Panc1 (cell line): ENCODE results near the gene COMMD10. TPM values are rescaled to one million over a fixed set of nuclear protein-coding genes. Genes with fewer than 3 reads are reported as not detected.

Experiments used
- ATAC-seq: fragments of 200-7000 bp; cut with Tn5 transposase; 2 replicates; pipeline ENCODE4 v1.9.1; 2020; ENCODE audit warnings: mild to moderate bottlenecking, moderate library complexity
- BruUV-seq: library from RNA; stranded (reverse); fragments of 400-500 nt; replicated peaks from 2 replicates; lab custom pipeline; 2021; lab: Mats Ljungman, UMichigan
- CTCF ChIA-PET: fragments of 300-600 bp; sonication (Branson Sonifier 250); formaldehyde crosslinking; loops from one replicate; lab custom pipeline; 2022; ENCODE audit warnings: antibody characterized with exemption; lab: Charles Lee
- POLR2A ChIA-PET: fragments of 300-600 bp; sonication (Branson Sonifier 250); formaldehyde crosslinking; loops from one replicate; lab custom pipeline; 2022; ENCODE audit warnings: antibody characterized with exemption; lab: Charles Lee
- DNase-seq: peaks from one replicate; pipeline ENCODE4 v3.0.0-alpha.2; 2010; ENCODE audit warnings: low read depth, low spot score
- H3K27ac ChIP-seq: 2 replicates; pipeline ENCODE4 v1.5.1; 2011; ENCODE audit warnings: mild to moderate bottlenecking, low read length, inconsistent platforms
- H3K27me3 ChIP-seq: fragments of 200-500 bp; sonication (Bioruptor generic); 2 replicates; pipeline ENCODE4 v1.6.0; 2014; ENCODE audit warnings: low read length, inconsistent platforms; ENCODE audit not compliant: control insufficient read depth, insufficient read depth
- H3K36me3 ChIP-seq: fragments of 200-500 bp; sonication (Bioruptor generic); 2 replicates; pipeline ENCODE4 v1.5.1; 2014; ENCODE audit warnings: inconsistent platforms, mild to moderate bottlenecking, low read length, moderate library complexity; ENCODE audit not compliant: control insufficient read depth, insufficient read depth
- H3K4me1 ChIP-seq: 2 replicates; pipeline ENCODE4 v1.5.1; 2011; ENCODE audit warnings: inconsistent platforms, mild to moderate bottlenecking, low read length, moderate library complexity; ENCODE audit not compliant: control insufficient read depth, insufficient read depth
- H3K4me3 ChIP-seq, 2 experiments: 2 replicates each; pipeline ENCODE4 v1.5.1; 2011 to 2012; ENCODE audit warnings: low read depth in 2 of 2, low read length in 2 of 2, mild to moderate bottlenecking in 2 of 2, inconsistent platforms in 1 of 2, moderate library complexity in 1 of 2
- H3K9me3 ChIP-seq: fragments of 200-500 bp; sonication (Bioruptor generic); 2 replicates; pipeline ENCODE4 v1.5.1; 2014; ENCODE audit warnings: low read depth, mild to moderate bottlenecking, inconsistent platforms, low read length, moderate library complexity; ENCODE audit not compliant: control insufficient read depth, insufficient read depth
- CTCF ChIP-seq: fragments of 450-650 bp; IDR thresholded peaks from 2 replicates; pipeline ENCODE4 v1.5.1; 2017; ENCODE audit warnings: mild to moderate bottlenecking
- POLR2AphosphoS5 ChIP-seq: IDR thresholded peaks from 2 replicates; pipeline ENCODE4 v1.6.1; 2012; ENCODE audit warnings: mild to moderate bottlenecking, low read depth, low read length, moderate library complexity
- REST ChIP-seq, 2 experiments: IDR thresholded peaks; 2 replicates each; pipeline ENCODE4 v1.6.1; 2011 to 2012; ENCODE audit warnings: low read depth in 2 of 2, control low read depth in 1 of 2, low read length in 1 of 2, mild to moderate bottlenecking in 1 of 2, moderate library complexity in 1 of 2; ENCODE audit not compliant: insufficient read depth in 1 of 2
- SIN3A ChIP-seq: IDR thresholded peaks from 2 replicates; pipeline ENCODE4 v1.6.1; 2012; ENCODE audit warnings: low read depth, mild to moderate bottlenecking, low read length, moderate library complexity, borderline replicate concordance; ENCODE audit not compliant: insufficient read depth
- TCF7L2 ChIP-seq: IDR thresholded peaks from 2 replicates; pipeline ENCODE4 v1.6.1; 2011; ENCODE audit warnings: mild to moderate bottlenecking, low read depth, low read length, inconsistent platforms
- in situ Hi-C: cut with HindIII; loops from 2 replicates; pipeline ENCODE4 v1.10.0; 2016; ENCODE audit warnings: low sequenced_read_pairs, low pct_unique_long_range_greater_than_20kb
- intact Hi-C: fragments of 100-400 bp; cut with micrococcal nuclease; formaldehyde crosslinking; loops from one replicate; pipeline ENCODE4 v1.10.0; 2022; ENCODE audit not compliant: unreplicated experiment
- total RNA-seq: library from RNA; stranded (reverse); gene quantifications from one replicate; pipeline ENCODE4 v1.2.1, GENCODE V29; 2021; ENCODE audit not compliant: unreplicated experiment

Gene COMMD10
- total RNA-seq, 1 experiment from 2014 or later = 37.9 TPM

- no peak for TF ChIP-seq REST (IDR thresholded peaks at IDR 0.05; ENCODE audit: insufficient read depth in 1 of 2, low read depth in 2 of 2, low read length in 1 of 2)
- no peak for TF ChIP-seq POLR2AphosphoS5
- TF ChIP-seq TCF7L2 = no peak
- TF ChIP-seq CTCF = no peak
- TF ChIP-seq SIN3A = no peak
- intact Hi-C loops (no loop called here), in situ Hi-C loops (no loop called here)
- Histone ChIP-seq H3K27ac (no peak overlapping the region), H3K36me3 (no peaks in the 10 kb centered on the region), H3K27me3 (peaks cover 2% of the 10 kb centered on the region), H3K4me3 (no peak overlapping the region), H3K9me3 (no peaks in the 10 kb centered on the region), H3K4me1 (no peaks in the 10 kb centered on the region)
- ChIA-PET POLR2A (no interaction called here), CTCF (no interaction called here)
- BruUV-seq = no TSS peak
- DNase-seq = no peak
- no peak for ATAC-seq
Observed at GRCh38 chr5:116045821-116046220, 39.0 kb upstream of the COMMD10 start.

GRCh38 chr5:116046261-116046660 is 38.6 kb upstream of the COMMD10 start:
- Histone ChIP-seq H3K4me1 (no peaks in the 10 kb centered on the region), H3K27ac (no peak overlapping the region), H3K36me3 (no peaks in the 10 kb centered on the region), H3K4me3 (no peak overlapping the region), H3K27me3 (peaks cover 2% of the 10 kb centered on the region), H3K9me3 (no peaks in the 10 kb centered on the region)
- POLR2A ChIA-PET = no interaction called here
- CTCF ChIA-PET = no interaction called here
- intact Hi-C loops (no loop called here), in situ Hi-C loops (no loop called here)
- TF ChIP-seq REST (IDR thresholded peaks at IDR 0.05; ENCODE audit: insufficient read depth in 1 of 2, low read depth in 2 of 2, low read length in 1 of 2) (no peak), SIN3A (no peak)
- BruUV-seq = no TSS peak
- ATAC-seq = no peak
- no peak for DNase-seq
